HG03060 (cell line): Measurements from ENCODE around the gene OR1D5.
"Not testable (repeated sequence)": the region's sequence is repeated elsewhere in the genome, so short reads cannot be mapped to it uniquely, and the experiment has no call there.

Source experiments
- ATAC-seq: cut with Tn5 transposase; IDR thresholded peaks from one replicate; pipeline ENCODE4 v1.9.1; 2021; ENCODE audit warnings: low read depth, moderate number of reproducible peaks; ENCODE audit not compliant: unreplicated experiment

Gene OR1D5

GRCh38 chr17:3063507-3063906, at the start of gene OR1D5:
Gene OR1D5, minus strand, starts transcription at chr17:3063607. Its CDS starts 0 bp downstream, at chr17:3063607.
- ATAC-seq, result not testable (repeated sequence)

GRCh38 chr17:3104322-3104721, 40.9 kb upstream of the OR1D5 start, which contains the start of gene OR1D2:
Gene OR1D2, minus strand, starts transcription at chr17:3104422. Its CDS starts 11,426 bp downstream, at chr17:3092996.
- no peak for ATAC-seq

- not testable (repeated sequence) for ATAC-seq
These were observed 10.4 kb upstream of the OR1D5 start for GRCh38 chr17:3073850-3074249.

DNA sequence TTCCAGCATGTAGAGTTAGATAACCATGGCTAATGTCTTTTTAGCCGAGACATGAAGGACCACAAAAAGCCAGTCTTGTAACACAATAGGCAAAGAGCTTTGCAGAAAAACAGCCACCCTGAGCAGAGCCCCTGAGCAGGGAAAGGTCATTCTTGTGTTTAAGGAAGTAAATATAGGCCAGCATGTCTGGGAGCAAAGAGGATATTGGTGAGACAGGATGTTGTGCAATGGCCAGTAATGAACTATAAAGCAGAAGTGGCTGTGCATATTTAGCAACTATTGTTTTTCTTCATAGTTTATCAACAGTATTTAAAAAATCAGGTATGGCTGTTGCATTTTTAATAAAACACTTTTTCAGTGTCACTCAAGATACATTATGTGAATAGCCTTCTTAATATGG, 1.8 kb upstream of the OR1D5 start:
- not testable (repeated sequence) for ATAC-seq

GRCh38 chr17:3062824-3063377, 506 bp downstream of the OR1D5 start:
- ATAC-seq, result not testable (repeated sequence)

DNA sequence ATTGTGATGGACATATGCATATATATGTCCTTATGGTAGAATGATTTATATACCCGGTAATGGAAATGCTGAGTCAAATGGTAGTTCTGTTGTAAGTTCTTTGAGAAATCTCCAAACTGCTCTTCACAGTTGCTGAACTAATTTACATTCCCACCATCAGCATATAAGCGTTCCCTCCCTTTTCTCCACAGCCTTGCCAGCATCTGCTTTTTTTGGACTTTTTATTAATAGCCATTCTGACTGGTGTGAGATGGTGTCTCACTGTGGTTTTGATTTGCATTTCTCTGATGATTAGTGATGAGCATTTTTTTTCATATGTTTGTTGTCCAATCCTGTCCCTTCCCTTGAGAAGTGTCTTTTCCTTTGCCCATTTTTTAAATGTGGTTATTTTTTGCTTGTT, 8.5 kb downstream of the OR1D5 start:
- ATAC-seq, result not testable (repeated sequence)

DNA sequence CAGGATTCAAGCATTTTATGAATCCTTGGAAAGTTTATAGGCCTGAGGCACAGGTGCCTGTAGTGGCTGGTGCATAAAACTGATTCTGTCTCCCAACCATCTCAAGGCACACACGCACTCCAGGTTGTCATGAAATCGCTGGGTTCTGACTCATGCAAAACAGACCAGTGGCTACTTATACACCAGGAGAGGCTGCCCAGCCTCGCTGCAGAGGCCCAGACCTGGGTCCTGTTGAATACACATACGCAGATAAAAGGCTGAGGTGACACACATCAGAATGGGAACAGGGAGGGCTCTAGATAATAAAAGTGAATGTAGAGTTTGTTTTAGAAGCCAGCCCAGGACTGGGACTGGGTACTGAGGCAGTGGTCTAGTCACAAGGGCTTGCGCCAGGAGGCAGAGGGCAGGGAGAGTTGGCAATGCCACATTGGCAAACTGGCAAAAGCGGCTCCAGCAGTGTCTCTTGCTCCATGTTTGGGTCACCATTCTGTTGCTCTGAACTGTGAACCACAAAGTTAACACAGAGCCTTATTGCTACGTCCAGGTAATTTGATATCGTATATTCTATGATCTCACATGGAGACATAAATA, 13.6 kb downstream of the OR1D5 start:
- ATAC-seq, result no peak

GRCh38 chr17:3048727-3049471, 14.5 kb downstream of the OR1D5 start:
- no peak for ATAC-seq

DNA sequence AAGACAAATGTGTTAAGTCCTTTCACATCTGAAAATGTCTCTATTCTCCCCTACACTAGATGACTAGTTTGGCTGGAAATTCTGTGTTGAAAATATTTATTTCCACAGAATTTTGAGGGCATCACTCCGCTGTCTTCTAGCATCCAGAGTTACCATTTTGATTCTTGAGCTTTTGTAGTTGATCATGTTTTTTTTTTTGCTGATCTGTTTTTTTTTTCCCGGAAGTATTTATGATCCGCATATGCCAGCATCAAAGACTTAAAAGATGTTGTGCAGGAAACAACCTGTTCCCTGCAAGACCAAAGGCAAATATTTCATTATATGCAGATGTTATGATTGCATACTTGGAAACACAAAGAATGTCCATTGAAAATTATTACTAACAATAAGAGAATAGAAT, 16.7 kb downstream of the OR1D5 start:
- ATAC-seq, result no peak

DNA sequence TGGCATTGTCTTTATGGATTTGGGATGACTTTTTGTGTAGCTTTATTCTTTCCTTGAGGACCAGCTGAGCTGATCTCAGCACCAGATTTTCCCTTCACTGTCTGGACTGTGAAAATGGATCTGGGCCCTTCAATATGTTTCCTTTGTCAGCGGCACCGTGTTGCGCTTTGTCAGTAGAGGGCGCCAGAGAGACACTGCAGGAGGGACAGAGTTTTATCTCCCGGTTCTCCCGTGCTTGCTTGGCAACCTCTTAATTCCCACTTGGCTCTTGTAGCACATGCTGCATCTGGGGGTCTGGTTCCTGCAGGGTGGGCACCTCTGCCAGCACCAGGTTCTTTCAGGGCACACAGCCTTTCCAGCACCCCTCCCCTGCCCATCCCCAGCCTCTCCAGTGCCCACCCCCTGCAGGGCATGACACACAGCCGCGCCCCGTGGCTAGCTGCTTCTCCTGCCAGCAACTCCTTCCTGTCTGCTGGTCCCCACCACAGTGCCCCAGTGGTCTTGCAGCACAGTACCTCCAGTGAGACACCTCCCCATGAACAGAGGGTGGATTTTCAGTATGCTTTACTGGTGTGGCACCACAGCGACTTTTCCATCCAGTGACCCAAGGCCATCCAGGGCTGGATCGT, 19.6 kb downstream of the OR1D5 start:
- no peak for ATAC-seq

DNA sequence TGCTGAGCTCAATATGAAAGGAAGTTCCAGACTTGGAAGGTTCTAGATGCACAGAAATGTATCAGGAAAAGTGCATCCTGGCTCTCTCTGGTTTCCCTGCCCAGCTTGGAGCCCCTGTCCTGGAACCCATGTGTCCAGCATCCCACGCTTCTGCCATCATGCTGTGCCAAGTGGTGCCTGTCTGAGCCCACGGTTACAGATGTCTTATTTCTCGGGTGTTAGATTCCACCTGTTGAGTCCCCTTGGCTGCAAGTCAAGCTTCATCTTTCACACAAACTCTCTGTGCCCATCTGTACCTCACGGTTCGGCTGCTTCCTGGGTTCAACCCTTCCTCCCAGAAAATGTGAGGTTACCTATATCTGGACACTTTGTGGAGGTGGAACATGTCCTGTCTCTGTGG, 22.5 kb downstream of the OR1D5 start:
- ATAC-seq, result no peak

DNA sequence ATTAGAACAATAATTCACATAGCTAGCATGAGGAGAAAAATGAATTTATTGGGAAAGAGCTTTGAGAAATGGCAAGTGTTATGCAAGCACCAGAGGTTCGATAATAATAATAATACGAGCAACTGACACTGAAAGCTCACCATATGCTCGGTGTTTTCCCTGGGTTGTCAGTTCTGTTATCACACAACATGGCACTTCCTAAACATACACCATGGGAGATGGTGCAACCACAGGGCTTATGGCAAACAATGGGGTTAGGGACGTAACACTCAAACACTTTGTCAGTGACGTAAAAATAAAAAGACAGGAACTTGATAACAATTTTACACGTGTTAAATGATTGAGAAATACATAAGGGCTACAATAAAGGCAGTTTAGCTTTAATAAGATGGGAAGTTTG, 23.7 kb downstream of the OR1D5 start:
- ATAC-seq, result no peak

DNA sequence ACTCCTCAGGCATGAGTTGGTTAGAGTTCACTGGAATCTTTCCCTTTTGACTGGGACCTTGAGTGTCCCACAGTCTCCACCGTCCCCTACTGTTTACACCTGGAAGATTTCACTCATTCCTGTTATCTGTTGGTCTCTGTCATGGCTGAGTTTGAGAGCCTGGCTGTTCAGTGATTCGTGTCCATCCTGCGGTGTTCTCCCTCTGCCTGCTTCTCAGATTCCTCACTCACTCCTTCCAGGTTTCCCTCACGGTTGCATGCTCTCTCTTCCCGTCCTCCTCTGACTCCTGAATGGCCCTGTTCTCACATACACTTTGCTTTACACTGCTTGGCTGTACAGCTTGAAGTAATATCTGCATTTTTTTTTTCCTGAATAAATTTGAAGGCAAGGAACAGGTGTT, 24.5 kb downstream of the OR1D5 start:
- ATAC-seq, result no peak

DNA sequence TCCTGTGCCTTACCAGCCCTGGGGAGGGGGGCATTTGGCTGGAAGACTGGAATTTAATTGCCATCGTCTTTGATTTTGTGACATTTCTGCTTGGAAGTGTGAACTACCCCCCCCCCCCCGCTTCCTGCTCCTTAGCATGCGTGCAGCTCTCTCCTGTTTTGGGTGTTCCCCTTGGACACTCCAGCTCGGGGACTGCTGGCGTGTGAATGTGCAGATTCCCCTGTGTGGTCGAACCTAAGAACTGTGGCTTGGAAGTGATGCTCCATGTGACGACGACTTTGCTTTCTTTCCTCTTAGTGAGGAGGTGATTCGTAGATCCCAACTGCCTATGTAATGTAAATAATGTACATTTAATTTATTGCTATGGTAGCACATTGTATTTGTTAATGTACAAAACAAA, 26.1 kb downstream of the OR1D5 start:
- ATAC-seq, result no peak

DNA sequence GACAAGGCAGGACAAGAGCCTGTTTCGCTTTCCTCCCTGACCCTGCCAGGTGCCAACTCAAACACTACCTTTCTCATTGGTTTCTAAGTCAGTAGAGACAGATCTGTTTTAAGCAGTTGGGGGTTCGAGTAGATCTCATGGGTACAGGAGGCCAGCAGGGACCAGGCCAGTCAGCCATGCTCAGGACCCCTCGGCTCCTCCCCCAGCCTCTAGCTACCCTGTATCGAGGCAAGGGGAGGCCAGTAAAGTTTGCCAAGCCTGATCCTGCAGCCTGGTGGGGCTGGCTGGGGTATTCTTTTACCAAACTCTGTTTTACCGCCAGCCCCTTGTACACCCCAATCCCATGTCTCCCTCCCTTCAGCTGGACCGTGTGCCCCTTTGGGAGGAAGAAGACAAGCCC, 26.6 kb downstream of the OR1D5 start:
- ATAC-seq, result no peak

DNA sequence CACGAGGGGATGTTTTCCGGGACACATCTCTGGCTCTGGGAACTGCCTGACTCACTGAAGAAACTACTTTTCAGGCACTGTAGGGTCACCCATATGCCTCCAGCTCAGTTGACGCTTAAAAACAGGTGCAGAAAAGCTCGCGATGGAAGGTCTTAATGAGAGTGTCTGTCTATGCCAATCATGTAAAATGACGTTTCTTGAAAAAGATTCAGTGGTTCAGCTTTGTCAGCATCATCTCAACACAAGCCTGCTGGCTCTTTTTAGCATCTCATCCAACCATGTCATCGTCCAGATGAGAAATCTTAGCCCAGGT, 27.5 kb downstream of the OR1D5 start:
- ATAC-seq, result no peak

GRCh38 chr17:3035256-3035967, 28.0 kb downstream of the OR1D5 start:
- no peak for ATAC-seq

DNA sequence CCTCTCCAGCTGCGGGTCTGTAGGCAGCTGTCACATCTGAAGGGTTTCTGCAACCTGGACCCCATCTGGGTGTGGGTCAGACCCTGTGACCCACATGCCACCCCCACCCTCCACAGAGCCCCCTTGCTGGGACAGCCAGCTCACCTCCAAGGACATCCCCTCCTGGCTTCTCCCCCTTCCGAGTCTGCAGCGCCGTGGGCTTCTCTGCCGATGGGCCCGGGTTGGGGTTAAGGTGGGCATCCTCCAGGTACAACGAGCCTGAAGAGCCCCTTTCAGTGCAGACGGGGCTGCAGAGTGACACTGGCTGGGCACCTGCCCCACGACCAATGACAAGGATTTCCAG, 28.9 kb downstream of the OR1D5 start:
- no peak for ATAC-seq

- no peak for ATAC-seq
These were observed 29.4 kb downstream of the OR1D5 start for GRCh38 chr17:3033741-3034577.

DNA sequence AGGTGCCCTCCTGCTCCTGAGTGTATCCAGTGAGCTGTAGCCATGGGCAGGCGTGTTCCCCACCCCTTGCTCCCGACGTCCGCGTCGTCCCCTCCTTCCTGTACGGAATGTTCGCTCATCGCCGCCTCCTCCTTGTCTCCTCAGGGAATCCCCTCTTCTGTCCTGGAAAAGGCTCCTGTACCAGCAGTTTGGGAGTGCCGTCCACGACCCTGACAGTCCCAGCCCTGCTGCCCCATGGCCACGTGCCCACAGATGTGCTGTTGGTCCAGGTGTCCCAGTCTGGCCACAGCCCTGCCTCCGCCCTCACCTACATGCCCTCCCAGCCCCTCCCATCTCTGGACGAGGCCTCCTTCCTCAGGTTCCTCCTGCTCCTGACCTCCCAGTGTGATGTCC, 30.2 kb downstream of the OR1D5 start:
- ATAC-seq, result no peak
